Type B pancreatic cell (in vitro differentiated cells): ENCODE data around the gene KIF3B. TPM values are rescaled to one million over a fixed set of nuclear protein-coding genes. Genes with fewer than 3 reads are reported as not detected.
A peak's percentile ranks its signal among the peaks of the same experiment; 100 is the strongest.
"Not testable (repeated sequence)": the region's sequence is repeated elsewhere in the genome, so short reads cannot be mapped to it uniquely, and the experiment has no call there.

Experiments
- DNase-seq: peaks from one replicate; pipeline ENCODE4 v3.0.0; 2021; ENCODE audit warnings: mixed read lengths; ENCODE audit not compliant: unreplicated experiment; ENCODE audit errors: extremely low spot score
- H3K27ac Mint-ChIP-seq: 2 replicates; pipeline ENCODE4 v1.8.0; 2021; ENCODE audit warnings: mild to moderate bottlenecking, mixed read lengths
- H3K27me3 Mint-ChIP-seq: 2 replicates; pipeline ENCODE4 v1.8.0; 2021; ENCODE audit warnings: mixed read lengths
- H3K36me3 Mint-ChIP-seq: 2 replicates; pipeline ENCODE4 v1.8.0; 2021; ENCODE audit warnings: mixed read lengths
- H3K4me1 Mint-ChIP-seq: one replicate; pipeline ENCODE4 v1.8.0; 2021; ENCODE audit warnings: mixed read lengths; ENCODE audit not compliant: unreplicated experiment
- H3K4me3 Mint-ChIP-seq: 2 replicates; pipeline ENCODE4 v1.8.0; 2021; ENCODE audit warnings: mild to moderate bottlenecking, mixed read lengths
- H3K9me3 Mint-ChIP-seq: 2 replicates; pipeline ENCODE4 v1.8.0; 2021; ENCODE audit warnings: mixed read lengths
- total RNA-seq: library from RNA; stranded (reverse); gene quantifications from 2 replicates; pipeline ENCODE4 v1.2.1, GENCODE V29; 2021; ENCODE audit warnings: low replicate concordance
- TF ChIP-seq, protein P1 (sequence below): fragments of 200-600 bp; sonication (generic); conservative IDR thresholded peaks from 2 replicates; pipeline ENCODE4 v1.5.0; 2021; ENCODE audit warnings: antibody characterized with exemption, mild to moderate bottlenecking

KIF3B gene
- total RNA-seq, 1 donor from 2014 or later, result 41.2 TPM

DNA sequence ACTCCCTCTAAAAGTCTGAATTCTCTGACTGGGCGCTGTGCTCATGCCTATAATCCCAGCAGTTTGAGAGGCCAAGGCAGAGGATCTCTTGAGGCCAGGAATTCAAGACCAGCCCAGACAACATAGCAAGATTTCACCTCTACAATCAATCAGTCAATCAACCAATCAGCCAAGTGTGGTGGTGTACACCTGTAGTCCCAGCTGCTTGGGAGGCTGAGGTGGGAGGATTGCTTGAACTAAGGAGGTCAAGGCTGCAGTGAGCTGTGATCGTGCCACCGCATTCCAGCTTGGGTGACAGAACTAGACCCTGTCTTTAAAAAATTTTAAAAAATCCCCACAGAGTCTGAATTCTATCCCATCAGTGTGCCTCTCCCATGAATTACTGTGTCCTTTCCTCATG lies 37.9 kb downstream of the KIF3B start:
- Mint-ChIP-seq H3K4me3 (no peak overlapping the region), H3K36me3 (peaks cover 45% of the 10 kb centered on the region), H3K27ac (no peak overlapping the region), H3K9me3 (no peaks in the 10 kb centered on the region), H3K27me3 (no peaks in the 10 kb centered on the region), H3K4me1 (peaks cover 4% of the 10 kb centered on the region)
- DNase-seq, result no peak
- TF ChIP-seq, protein P1, sequence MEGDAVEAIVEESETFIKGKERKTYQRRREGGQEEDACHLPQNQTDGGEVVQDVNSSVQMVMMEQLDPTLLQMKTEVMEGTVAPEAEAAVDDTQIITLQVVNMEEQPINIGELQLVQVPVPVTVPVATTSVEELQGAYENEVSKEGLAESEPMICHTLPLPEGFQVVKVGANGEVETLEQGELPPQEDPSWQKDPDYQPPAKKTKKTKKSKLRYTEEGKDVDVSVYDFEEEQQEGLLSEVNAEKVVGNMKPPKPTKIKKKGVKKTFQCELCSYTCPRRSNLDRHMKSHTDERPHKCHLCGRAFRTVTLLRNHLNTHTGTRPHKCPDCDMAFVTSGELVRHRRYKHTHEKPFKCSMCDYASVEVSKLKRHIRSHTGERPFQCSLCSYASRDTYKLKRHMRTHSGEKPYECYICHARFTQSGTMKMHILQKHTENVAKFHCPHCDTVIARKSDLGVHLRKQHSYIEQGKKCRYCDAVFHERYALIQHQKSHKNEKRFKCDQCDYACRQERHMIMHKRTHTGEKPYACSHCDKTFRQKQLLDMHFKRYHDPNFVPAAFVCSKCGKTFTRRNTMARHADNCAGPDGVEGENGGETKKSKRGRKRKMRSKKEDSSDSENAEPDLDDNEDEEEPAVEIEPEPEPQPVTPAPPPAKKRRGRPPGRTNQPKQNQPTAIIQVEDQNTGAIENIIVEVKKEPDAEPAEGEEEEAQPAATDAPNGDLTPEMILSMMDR, result no peak

DNA sequence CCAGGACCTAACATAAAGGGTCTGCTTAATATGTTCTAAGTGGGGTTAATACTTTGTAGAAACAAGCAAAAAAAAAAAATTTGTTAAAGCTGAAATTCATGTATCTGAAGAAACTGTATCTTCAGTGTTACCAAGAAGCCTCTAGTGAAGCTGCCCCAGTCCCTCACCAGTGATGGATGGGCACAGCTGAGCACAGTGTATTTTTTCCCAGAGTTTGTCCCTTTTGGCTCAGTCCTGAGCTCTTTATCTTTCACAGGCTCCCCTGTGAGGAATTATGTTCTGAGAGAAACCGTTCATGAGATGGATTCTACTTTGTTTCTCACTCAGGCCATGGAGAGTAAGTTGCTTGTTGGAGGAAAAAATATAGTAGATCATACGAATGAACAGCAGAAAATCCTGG lies 38.4 kb downstream of the KIF3B start:
- Mint-ChIP-seq H3K36me3 (peaks cover 45% of the 10 kb centered on the region), H3K27me3 (no peaks in the 10 kb centered on the region), H3K4me1 (peaks cover 4% of the 10 kb centered on the region), H3K27ac (peak overlapping the region; percentile 7), H3K9me3 (no peaks in the 10 kb centered on the region), H3K4me3 (no peak overlapping the region)
- TF ChIP-seq, protein P1, result no peak
- DNase-seq, result no peak

DNA sequence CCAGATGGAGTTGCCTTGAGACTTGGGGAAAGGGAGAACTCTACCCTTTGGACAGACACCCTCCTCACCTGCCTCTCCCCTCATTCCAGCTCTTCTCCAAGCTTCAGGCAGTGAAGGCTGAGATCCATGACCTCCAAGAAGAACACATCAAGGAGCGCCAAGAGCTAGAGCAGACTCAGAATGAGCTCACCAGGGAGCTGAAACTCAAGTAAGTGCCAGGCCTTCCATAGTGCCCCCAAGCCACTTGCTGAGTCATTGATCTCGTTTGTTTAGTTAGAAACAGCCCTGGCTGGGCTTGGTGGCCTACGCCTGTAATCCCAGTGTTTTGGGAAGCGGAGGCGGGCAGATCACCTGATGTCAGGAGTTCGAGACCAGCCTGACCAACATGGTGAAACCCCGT lies 39.2 kb downstream of the KIF3B start:
- Mint-ChIP-seq H3K36me3 (peaks cover 48% of the 10 kb centered on the region), H3K4me1 (peaks cover 4% of the 10 kb centered on the region), H3K27me3 (no peaks in the 10 kb centered on the region), H3K4me3 (no peak overlapping the region), H3K27ac (peak overlapping the region; percentile 30), H3K9me3 (no peaks in the 10 kb centered on the region)
- TF ChIP-seq, protein P1, result no peak
- DNase-seq, result no peak

DNA sequence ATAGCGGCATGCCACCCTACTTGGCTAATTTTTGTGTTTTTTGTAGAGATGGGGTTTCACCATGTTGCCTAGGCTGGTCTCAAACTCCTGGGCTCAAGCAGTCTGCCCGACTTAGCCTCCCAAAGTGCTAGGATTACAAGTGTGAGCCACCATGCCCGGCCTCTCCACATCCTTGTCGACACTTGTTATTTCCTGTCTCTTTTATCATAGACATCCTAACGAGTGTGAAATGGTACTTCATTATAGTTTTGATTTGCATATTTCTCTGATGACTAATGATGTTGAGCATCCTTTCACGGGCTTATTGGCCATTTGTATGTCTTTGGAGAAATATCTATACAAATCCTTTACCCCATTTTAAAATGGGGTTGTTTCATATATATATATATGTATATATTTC lies 41.6 kb downstream of the KIF3B start:
- DNase-seq, result no peak
- H3K4me1 Mint-ChIP-seq, result peaks cover 4% of the 10 kb centered on the region
- peaks cover 41% of the 10 kb centered on the region for H3K36me3 Mint-ChIP-seq
- H3K27ac Mint-ChIP-seq, result no peak overlapping the region
- no peak overlapping the region for H3K4me3 Mint-ChIP-seq
- TF ChIP-seq, protein P1, result no peak
- H3K27me3 Mint-ChIP-seq, result no peaks in the 10 kb centered on the region
- no peaks in the 10 kb centered on the region for H3K9me3 Mint-ChIP-seq

DNA sequence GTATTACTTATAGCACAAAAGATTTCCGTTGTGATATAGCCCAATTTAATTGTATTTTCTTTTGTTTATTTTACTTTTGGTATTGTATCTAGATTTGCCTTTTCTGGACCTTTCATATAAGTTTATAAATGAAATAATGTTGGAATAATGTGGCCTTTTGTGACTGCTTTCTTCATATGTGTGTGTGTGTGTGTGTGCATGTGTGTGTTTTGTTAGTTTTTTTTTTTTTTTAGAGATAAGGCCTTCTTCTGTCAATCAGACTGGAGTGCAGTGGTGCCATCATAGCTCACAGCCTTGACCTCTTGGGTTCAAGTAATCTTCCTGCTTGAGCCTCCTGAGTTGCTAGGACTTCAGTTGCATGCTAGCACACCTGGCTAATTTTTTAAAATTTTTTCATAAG lies 42.9 kb downstream of the KIF3B start:
- H3K27me3 Mint-ChIP-seq, result no peaks in the 10 kb centered on the region
- H3K9me3 Mint-ChIP-seq, result no peaks in the 10 kb centered on the region
- no peaks in the 10 kb centered on the region for H3K4me1 Mint-ChIP-seq
- no peak overlapping the region for H3K4me3 Mint-ChIP-seq
- no peak for DNase-seq
- H3K36me3 Mint-ChIP-seq, result peaks cover 33% of the 10 kb centered on the region
- H3K27ac Mint-ChIP-seq, result no peak overlapping the region
- TF ChIP-seq, protein P1, result no peak

DNA sequence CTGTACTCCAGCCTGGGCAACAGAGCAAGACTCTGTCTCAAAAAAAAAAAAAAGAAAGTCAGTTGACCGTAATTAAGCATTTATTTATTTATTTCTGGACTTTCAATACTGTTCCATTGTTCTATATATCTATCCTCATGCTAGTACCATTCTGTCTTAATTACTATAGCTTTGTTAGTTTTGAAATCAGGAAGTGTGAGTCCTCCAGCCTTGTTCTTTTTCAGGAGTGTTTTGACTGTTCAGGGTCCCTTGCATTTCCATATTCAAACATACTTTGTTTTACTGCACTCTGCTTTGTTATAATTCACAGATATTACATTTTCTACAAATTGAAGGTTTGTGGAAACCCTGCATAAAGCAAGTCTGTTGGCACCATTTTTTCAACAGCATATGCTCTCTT lies 43.9 kb downstream of the KIF3B start:
- H3K27ac Mint-ChIP-seq, result no peak overlapping the region
- H3K4me1 Mint-ChIP-seq, result no peaks in the 10 kb centered on the region
- no peak for DNase-seq
- H3K9me3 Mint-ChIP-seq, result no peaks in the 10 kb centered on the region
- peaks cover 26% of the 10 kb centered on the region for H3K36me3 Mint-ChIP-seq
- H3K27me3 Mint-ChIP-seq, result no peaks in the 10 kb centered on the region
- TF ChIP-seq, protein P1, result no peak
- no peak overlapping the region for H3K4me3 Mint-ChIP-seq

DNA sequence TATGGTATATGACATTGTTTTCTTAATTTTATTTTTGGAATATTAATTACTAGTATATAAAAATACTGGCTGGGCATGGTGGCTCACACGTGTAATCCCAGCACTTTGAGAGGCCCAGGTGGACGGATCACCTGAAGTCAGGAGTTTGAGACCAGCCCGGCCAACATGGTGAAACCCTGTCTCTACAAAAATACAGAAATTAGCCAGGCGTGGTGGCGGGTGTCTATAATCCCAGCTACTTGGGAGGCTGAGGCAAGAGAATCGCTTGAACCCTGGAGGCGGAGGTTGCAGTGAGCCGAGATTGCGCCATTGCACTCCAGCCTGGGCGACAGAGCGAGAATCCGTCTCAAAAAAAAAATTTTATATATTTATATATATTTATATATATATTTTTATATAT lies 44.8 kb downstream of the KIF3B start:
- not testable (repeated sequence) for H3K4me3 Mint-ChIP-seq, DNase-seq, H3K27me3 Mint-ChIP-seq, H3K4me1 Mint-ChIP-seq, H3K27ac Mint-ChIP-seq, H3K9me3 Mint-ChIP-seq
- H3K36me3 Mint-ChIP-seq, result peaks cover 26% of the 10 kb centered on the region

DNA sequence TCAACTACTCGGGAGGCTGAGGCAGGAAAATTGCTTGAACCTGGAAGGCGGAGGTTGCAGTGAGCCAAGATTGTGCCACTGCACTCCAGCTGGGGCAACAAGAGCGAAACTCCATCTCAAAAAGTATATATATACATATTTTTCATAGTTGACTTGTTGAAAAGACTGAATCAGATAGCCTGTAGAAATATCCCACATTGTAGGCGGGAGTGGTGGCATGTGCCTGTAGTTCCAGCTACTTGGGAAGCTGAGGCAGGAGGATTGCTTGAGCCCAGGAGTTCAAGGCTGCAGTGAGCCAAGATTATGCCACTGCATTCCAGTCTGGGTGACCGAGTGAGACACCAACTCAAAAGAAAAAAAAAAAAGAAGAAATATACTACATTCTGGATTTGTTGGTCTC lies 46.3 kb downstream of the KIF3B start:
- H3K4me3 Mint-ChIP-seq, H3K27ac Mint-ChIP-seq, H3K4me1 Mint-ChIP-seq, DNase-seq, H3K9me3 Mint-ChIP-seq, H3K27me3 Mint-ChIP-seq: not testable (repeated sequence)
- peaks cover 26% of the 10 kb centered on the region for H3K36me3 Mint-ChIP-seq
